Tibial artery (tissue), 4 donors: Measurements from ENCODE around the gene SERPINB7.
"Not testable (repeated sequence)": the region's sequence is repeated elsewhere in the genome, so short reads cannot be mapped to it uniquely, and the experiment has no call there.

Experiments used
- DNase-seq, 2 donors: peaks; one replicate each; pipeline ENCODE4 v3.0.0-alpha.2; 2019
- H3K27ac ChIP-seq, 2 donors: fragments of 200-600 bp; sonication (generic) in 1 of 2; 1 replicate in 1 of 2; 2 replicates in 1 of 2; pipeline ENCODE4 v1.5.1; 2018 to 2019; ENCODE audit warnings: mild to moderate bottlenecking in 1 of 2
- H3K27me3 ChIP-seq, 2 donors: fragments of 200-600 bp; sonication (generic) in 1 of 2; one replicate each; pipeline versions ENCODE4 v1.5.1 to v1.6.0; 2016 to 2019
- H3K36me3 ChIP-seq, 3 donors: fragments of 200-600 bp; sonication (generic) in 2 of 3; one replicate each; pipeline ENCODE4 v1.5.1; 2016 to 2019; ENCODE audit warnings: mild to moderate bottlenecking in 2 of 3
- H3K4me1 ChIP-seq, 4 donors: fragments of 200-600 bp; sonication (generic) in 2 of 4; 1 replicate in 3 of 4; 2 replicates in 1 of 4; pipeline ENCODE4 v1.5.1; 2016 to 2019
- H3K4me3 ChIP-seq, 2 donors: fragments of 200-600 bp; sonication (generic) in 1 of 2; 1 replicate in 1 of 2; 2 replicates in 1 of 2; pipeline ENCODE4 v1.5.1; 2018 to 2019; ENCODE audit warnings: mild to moderate bottlenecking in 2 of 2
- H3K9me3 ChIP-seq, 3 donors: fragments of 200-600 bp; sonication (generic) in 1 of 3; one replicate each; pipeline ENCODE4 v1.5.1; 2016 to 2019
- intact Hi-C: fragments of 100-400 bp; cut with DNase I; formaldehyde crosslinking; loops from one replicate; pipeline ENCODE4 v1.15.0; 2023; ENCODE audit warnings: low total_unique reads
- TF ChIP-seq, protein P1 (sequence below), 2 experiments: fragments of 200-600 bp in 1 of 2; fragments of 450-650 bp in 1 of 2; IDR thresholded peaks; one replicate each; pipeline ENCODE4 v1.5.1; 2017 to 2019; ENCODE audit warnings: antibody characterized with exemption in 2 of 2, mild to moderate bottlenecking in 1 of 2, moderate library complexity in 1 of 2

Gene SERPINB7

DNA sequence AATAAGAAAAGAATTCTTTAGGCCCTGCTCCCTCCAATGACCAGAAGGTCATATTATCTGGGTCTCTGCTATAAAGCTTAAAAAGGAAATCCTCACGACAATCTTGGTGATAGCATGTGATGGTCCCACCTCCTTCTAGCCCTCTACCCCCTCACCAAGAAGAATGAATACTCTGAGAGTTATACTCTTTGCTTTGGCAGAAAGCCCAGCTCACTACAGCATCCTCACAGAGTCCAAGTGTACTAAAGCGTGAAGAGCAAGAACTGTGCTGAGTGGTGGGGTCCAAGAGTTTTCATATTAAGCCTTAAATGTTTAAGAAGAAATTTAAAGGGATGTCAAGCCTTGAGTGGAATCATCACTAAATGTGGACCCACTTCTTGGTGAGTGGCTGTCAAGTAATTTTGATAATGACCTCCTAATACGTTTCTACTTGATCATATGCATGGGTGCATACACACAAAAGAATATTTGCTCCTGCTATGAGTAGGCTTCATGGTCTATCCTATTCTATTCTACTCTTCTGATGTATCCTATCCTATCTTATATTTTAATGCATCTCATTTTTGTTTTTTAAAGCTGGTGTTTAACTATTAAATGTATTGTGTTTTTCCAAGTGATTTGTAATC, 16.5 kb upstream of the SERPINB7 start:
- H3K36me3 ChIP-seq, result no peaks in the 10 kb centered on the region
- no peaks in the 10 kb centered on the region for H3K4me1 ChIP-seq
- intact Hi-C loops, result no loop called here
- no peak for DNase-seq
- no peak overlapping the region for H3K27ac ChIP-seq
- TF ChIP-seq, protein P1, sequence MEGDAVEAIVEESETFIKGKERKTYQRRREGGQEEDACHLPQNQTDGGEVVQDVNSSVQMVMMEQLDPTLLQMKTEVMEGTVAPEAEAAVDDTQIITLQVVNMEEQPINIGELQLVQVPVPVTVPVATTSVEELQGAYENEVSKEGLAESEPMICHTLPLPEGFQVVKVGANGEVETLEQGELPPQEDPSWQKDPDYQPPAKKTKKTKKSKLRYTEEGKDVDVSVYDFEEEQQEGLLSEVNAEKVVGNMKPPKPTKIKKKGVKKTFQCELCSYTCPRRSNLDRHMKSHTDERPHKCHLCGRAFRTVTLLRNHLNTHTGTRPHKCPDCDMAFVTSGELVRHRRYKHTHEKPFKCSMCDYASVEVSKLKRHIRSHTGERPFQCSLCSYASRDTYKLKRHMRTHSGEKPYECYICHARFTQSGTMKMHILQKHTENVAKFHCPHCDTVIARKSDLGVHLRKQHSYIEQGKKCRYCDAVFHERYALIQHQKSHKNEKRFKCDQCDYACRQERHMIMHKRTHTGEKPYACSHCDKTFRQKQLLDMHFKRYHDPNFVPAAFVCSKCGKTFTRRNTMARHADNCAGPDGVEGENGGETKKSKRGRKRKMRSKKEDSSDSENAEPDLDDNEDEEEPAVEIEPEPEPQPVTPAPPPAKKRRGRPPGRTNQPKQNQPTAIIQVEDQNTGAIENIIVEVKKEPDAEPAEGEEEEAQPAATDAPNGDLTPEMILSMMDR (IDR thresholded peaks at IDR 0.05), result no peak
- peaks cover 0 to 11% (median 0%) of the 10 kb centered on the region in 3 donors for H3K9me3 ChIP-seq
- no peaks in the 10 kb centered on the region for H3K27me3 ChIP-seq
- H3K4me3 ChIP-seq, result no peak overlapping the region

- H3K27ac ChIP-seq, intact Hi-C loops, DNase-seq, H3K36me3 ChIP-seq, H3K27me3 ChIP-seq, H3K4me1 ChIP-seq, H3K4me3 ChIP-seq: not testable (repeated sequence)
- H3K9me3 ChIP-seq, result peaks cover 0 to 11% (median 0%) of the 10 kb centered on the region in 3 donors
Observed at GRCh38 chr18:63759786-63760185, 15.4 kb upstream of the SERPINB7 start.

GRCh38 chr18:63762518-63762917, 12.7 kb upstream of the SERPINB7 start:
- intact Hi-C loops, result no loop called here
- Histone ChIP-seq H3K27ac (no peak overlapping the region), H3K4me3 (no peak overlapping the region), H3K4me1 (no peaks in the 10 kb centered on the region), H3K36me3 (no peaks in the 10 kb centered on the region), H3K9me3 (peaks cover 0 to 11% (median 0%) of the 10 kb centered on the region in 3 donors), H3K27me3 (no peaks in the 10 kb centered on the region)
- no peak for DNase-seq
- TF ChIP-seq, protein P1 (IDR thresholded peaks at IDR 0.05), result no peak

DNA sequence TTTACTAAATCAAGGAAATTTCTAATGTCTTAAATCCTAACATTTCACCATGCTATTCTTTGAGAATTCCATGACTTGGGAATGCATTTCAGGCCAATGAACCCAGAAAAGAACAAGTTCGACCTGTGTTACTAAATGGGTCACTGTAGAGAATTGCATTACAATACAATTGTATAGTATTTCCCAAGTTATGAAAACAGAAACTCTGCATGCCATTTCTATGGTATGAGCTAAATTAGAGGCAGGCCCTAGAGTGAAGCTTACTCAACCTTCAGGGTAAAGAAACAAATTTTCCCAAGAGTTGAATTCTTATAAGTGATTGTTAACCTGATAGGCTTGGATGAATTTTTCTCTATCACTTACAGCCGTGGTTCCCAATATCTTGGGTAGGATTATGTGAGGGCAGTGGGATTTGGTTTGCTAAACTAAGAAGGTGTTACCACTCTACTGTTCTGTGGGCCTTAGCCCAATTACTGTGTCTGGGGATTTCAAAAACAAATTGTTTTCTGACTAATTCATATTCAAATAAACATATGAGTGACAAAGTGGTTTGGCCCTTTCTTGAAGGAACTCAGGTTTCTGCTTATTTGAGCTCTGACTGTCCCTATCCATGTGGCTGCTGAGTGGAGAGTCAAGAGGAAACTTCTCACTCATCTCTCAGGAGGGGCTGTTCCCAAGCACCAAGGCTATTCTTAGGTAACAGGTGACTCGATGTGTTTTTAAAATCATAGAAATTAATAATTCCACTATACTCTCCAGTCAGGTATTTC, 11.2 kb upstream of the SERPINB7 start:
- no peak overlapping the region for H3K27ac ChIP-seq
- no peaks in the 10 kb centered on the region for H3K36me3 ChIP-seq
- no peaks in the 10 kb centered on the region for H3K27me3 ChIP-seq
- intact Hi-C loops, result no loop called here
- H3K4me1 ChIP-seq, result no peaks in the 10 kb centered on the region
- H3K9me3 ChIP-seq, result peaks cover 0 to 11% (median 0%) of the 10 kb centered on the region in 3 donors
- TF ChIP-seq, protein P1 (IDR thresholded peaks at IDR 0.05), result no peak
- no peak overlapping the region for H3K4me3 ChIP-seq
- no peak for DNase-seq

GRCh38 chr18:63765837-63766236, 9.4 kb upstream of the SERPINB7 start:
- Histone ChIP-seq H3K4me3 (no peak overlapping the region), H3K4me1 (no peaks in the 10 kb centered on the region), H3K9me3 (no peaks in the 10 kb centered on the region), H3K36me3 (no peaks in the 10 kb centered on the region), H3K27ac (no peak overlapping the region), H3K27me3 (no peaks in the 10 kb centered on the region)
- intact Hi-C loops, result no loop called here
- TF ChIP-seq, protein P1 (IDR thresholded peaks at IDR 0.05), result no peak
- DNase-seq, result no peak

GRCh38 chr18:63773551-63773950, 1.7 kb upstream of the SERPINB7 start:
- no peak for DNase-seq
- Histone ChIP-seq H3K4me3 (no peak overlapping the region), H3K36me3 (no peaks in the 10 kb centered on the region), H3K27ac (no peak overlapping the region), H3K27me3 (no peaks in the 10 kb centered on the region), H3K4me1 (no peaks in the 10 kb centered on the region), H3K9me3 (no peaks in the 10 kb centered on the region)
- TF ChIP-seq, protein P1 (IDR thresholded peaks at IDR 0.05), result no peak
- intact Hi-C loops, result no loop called here
